ENCODE results near the gene HOXB5.

The HOXB5 gene

DNA sequence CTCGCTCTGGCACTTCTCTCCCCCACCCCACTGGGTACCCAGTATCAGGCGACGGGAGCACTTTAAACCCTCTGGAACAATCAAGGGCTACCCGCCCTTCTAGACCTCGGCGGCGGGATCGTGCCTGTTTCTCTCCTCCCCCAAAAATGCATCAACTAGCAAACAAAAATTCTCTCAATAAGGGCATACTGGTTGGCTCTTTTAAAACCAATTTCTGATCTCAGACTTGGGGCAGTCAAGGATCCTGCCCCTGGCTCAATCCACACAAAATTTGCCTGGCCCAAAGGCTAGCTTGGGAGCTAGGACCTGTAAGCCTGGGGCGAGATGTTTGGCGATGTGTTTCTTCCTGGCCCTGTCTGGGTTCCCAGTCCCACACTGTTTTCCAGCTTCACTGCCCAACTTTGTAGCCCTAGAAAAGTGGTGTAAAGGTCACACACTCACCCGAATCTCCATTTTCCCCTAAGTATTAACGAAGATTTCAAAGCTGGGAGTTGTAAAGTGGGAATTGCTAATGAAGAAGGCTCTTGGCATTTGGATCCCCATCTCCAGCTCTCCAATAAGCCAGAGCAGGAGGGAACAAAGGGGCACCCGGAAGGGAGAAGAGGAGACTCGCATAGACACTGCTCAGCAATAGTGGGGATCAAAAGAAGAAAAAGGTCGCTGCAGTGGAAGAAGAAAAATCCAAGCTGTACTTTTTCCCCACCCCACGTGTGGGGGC lies 34.3 kb downstream of the HOXB5 start:
- no peak for DNase-seq (ENCODE audit: low spot score)

- no peak for DNase-seq (ENCODE audit: low spot score)
Observed at GRCh38 chr17:48558831-48559121, 34.8 kb downstream of the HOXB5 start.

DNA sequence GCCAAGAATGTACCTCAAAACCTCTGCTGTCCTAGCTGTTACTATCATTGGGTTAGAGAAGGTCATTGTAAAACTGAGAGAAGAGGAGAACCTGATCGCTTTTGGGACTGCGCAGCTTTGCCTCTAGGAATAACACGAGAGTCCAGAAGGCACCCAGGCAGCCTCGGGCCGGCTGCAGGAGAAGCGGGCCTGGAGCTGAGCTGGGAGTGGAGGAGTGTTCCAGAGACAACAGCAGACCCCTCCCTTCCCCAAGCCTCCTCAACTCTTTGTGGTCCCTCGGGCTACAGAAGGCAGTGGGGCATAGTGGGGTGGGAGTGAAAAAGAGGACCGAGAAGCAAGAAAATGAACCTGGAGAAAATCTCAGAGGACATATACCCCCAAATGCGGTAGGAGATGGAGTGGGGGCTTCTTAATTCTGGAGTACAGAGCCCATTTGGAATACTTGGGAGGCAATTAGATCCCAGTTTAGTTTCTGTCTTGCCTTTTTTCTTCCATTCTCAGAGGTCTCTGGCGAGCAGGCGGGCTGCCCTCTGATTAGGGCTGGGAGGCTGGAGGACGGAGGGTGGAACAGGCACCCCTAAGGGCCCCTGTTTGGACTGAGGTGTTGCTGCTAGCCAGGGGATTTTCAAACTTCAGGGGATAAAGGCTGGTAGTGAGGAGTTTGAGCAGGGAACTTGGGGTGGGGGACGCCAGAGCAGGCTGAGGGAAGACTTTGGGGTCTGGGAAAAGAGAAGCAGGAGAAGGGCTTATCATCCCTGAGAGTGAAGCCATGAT lies 35.3 kb downstream of the HOXB5 start:
- DNase-seq (ENCODE audit: low spot score): no peak

DNA sequence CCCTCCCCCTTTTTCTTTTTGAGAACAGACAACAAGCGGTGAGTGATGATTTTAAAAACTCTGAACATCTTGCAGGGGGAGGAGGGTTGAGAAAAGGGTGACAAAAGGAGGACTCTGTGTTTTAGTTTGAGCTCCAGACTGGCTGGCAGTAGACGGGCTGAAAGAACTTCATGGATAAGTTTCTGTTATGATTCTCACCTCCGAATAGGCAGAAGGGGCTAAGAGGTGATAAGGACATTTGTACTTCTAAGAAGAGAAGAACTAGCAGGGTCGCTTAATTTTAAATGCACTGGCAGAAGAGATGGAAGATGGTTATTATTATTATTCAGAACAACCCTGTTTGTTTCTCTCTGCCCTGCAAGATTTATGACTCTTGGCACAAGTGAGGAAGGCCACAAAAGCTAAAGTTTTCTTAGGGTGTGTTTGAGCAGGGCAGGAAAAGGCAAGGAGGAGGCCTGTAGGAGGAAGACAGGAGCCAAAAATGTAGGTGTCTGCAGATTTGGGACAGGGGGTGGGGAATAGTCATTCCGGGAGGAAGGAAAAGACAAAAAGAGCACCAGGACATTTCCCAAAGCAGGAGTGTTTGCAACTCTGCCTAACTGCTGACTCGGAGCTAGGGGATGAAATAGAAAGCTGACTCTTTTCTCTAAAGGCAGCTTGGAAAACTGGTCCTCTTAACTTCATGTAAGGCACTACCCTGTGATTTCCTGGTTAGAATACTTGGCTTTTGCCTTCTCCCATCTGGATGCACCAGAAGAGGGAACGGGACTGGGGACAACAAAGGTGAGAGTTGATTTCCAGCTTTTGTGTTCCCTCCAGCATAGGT lies 36.8 kb downstream of the HOXB5 start:
- no peak for DNase-seq (ENCODE audit: low spot score)

DNA sequence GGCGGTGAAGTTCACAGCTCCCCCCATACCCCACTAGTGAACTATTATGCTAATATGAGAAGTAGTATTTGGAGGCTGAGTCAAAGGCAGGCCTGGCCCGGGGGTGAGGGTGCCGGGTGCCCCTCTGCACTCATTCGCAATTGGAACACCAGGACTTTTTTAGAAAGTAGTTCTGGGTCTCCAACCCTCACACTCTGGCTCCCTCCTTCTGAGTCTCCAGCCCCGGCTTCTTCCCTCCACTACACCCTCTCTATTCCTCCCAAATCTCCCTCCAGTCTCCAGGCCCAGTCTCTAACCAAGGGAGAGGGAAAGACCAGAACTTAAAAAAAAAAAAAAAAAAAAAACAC lies 37.4 kb downstream of the HOXB5 start:
- no peak for DNase-seq (ENCODE audit: low spot score)

- DNase-seq (ENCODE audit: low spot score): peak; percentile 88
Observed at GRCh38 chr17:48555258-48556228, 38.0 kb downstream of the HOXB5 start.

GRCh38 chr17:48554412-48555257 lies 38.9 kb downstream of the HOXB5 start:
- DNase-seq (ENCODE audit: low spot score): no peak

DNA sequence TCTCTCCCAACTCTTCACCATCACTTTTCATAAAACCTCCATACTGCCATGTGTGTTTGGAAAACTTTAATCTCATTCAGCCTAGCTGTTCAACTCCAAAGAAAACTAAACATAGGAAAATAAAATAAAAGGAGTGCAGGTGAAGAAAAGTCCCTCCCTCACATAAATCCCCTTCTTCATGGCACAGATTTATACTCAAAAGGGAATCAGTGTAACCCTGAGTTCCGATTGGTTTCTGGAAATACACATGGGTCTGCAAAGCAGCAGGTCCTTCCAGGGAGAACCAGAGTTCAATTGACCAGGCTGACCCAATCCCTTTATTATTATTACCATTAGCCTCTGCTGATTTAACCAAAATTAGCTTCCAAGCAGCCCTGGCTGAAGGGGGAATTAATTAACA lies 39.8 kb downstream of the HOXB5 start:
- no peak for DNase-seq (ENCODE audit: low spot score)

GRCh38 chr17:48553190-48553547 lies 40.4 kb downstream of the HOXB5 start:
- no peak for DNase-seq (ENCODE audit: low spot score)

- no peak for DNase-seq (ENCODE audit: low spot score)
Observed at GRCh38 chr17:48552466-48553189, 41.0 kb downstream of the HOXB5 start.

- no peak for DNase-seq (ENCODE audit: low spot score)
Observed at GRCh38 chr17:48551596-48552465, 41.7 kb downstream of the HOXB5 start.

GRCh38 chr17:48551214-48551555 lies 42.4 kb downstream of the HOXB5 start:
- no peak for DNase-seq (ENCODE audit: low spot score)

DNA sequence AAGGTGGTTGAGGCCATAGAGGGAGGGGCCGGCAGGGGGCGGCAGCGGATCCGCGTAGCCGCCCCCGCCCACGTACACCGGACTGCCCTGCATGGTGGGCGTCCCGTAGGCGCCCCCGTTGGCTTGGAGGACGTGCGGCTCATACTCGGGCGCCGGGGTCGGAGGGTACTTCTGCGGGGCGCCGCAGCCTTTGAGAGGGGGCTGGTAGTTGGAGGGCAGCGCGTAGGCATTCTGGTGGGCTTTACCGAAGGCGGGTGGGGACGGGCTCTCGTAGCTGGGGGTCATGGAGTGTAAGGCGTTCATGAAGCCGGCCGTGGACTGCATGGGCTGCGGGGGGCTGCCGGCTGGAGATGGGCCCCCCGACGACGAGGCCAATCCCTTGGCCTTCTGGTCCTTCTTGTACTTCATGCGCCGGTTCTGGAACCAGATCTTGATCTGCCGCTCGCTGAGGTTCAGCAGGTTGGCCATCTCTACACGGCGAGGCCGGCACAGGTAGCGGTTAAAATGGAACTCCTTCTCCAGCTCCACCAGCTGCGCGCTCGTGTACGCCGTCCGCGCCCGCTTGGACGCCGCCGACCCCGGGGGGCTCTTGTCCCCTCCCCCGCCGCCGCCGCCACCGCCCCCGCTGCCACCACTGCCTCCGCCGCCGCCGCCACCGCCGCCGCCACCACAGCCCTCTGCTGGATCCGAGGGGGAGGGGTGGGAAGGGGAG lies 42.9 kb downstream of the HOXB5 start:
- DNase-seq (ENCODE audit: low spot score): no peak

DNA sequence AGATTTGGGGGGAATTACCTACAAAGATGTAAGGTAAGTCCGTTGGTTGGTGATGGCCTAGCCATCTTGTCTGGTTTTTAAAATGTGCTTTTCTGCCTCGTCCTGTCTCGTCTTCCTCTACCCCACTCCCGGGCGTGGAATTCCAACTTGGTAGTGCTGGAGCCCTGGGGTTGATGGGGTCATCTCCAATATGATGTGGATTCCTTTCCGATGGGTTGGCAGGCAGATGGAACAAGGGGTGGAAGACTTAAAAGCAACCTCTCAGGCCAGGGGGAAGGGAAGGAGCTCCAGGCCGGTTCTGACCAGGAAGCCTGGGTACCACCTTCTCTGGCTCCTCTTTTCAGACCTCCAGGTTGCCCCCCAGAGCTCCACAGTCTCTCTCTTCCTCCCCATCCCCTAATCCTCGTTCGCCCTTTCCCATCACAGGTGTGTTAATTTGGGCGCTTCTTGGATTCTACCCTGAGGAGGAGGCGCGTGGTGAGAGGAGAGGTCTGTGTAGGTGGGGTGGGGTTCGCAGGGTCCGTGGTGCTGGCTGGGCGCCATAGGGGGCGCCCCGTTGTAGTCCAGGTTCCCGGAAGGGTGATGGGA lies 43.6 kb downstream of the HOXB5 start:
- DNase-seq (ENCODE audit: low spot score): no peak

DNA sequence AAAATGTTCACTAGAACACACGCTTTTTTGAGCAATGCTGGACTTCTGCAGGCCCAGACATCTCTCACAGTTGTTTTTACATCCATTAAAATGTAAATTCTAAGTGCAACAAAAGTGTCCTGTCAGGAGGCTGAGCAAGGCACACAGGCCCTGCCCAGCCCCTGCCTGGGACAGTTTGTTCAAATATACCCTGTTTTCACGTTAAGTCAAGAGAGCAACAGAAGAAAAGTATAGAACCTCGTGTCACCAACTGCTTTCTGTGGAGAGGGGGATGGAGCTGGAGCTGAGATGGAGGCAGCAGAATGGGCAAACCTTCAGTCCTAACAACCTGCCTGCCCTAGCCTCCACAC lies 44.3 kb downstream of the HOXB5 start:
- no peak for DNase-seq (ENCODE audit: low spot score)

- DNase-seq (ENCODE audit: low spot score): no peak
Observed at GRCh38 chr17:48548523-48549280, 44.9 kb downstream of the HOXB5 start.

DNA sequence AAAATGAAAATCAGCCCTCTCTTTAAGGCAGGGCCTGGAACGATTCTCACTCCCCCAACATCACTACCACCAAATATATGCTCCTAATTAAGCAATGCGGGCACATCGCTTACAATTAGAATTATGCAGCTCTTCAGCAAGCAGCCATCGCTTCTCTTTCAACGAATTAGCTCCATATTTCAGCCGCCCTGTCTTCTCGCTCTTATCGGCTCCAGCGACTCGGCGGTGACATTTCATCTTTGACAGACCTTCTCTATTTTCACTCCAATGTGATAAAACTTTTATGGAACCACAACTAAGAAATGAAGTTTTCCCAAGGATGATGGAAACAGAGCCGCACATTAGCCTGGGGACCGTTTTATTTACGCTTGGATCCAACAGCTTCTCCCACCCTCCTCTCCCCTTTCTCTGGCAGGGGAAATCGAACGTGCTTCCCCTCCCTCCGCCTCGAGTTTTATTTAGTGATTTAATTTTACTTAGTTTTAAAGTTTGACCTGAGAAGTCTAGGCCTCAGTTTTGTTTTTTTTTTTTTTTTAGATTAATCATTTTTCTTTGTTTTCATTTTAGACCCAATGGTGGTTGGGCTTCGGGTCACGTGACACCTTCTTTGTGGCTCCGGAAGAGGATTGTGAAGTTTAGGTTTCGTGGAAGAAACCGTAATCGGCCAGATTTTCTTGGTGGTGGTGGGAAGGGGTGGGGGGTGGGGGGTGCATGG lies 45.6 kb downstream of the HOXB5 start:
- no peak for DNase-seq (ENCODE audit: low spot score)
